Prostate gland (tissue), 2 donors: ENCODE measurements around the gene ENPP5.

Source experiments
- POLR2A ChIP-seq: fragments of 450-650 bp; IDR thresholded peaks from one replicate; pipeline ENCODE4 v1.6.1; 2016; ENCODE audit warnings: antibody characterized with exemption, mild to moderate bottlenecking
- TF ChIP-seq, protein P1 (sequence below), 4 experiments: fragments of 200-600 bp in 2 of 4; fragments of 450-650 bp in 2 of 4; sonication (generic) in 2 of 4; IDR thresholded peaks; 1 replicate in 3 of 4; 2 replicates in 1 of 4; pipeline ENCODE4 v1.5.1; 2016 to 2019; ENCODE audit warnings: antibody characterized with exemption in 4 of 4, mild to moderate bottlenecking in 2 of 4, moderate library complexity in 2 of 4

DNA sequence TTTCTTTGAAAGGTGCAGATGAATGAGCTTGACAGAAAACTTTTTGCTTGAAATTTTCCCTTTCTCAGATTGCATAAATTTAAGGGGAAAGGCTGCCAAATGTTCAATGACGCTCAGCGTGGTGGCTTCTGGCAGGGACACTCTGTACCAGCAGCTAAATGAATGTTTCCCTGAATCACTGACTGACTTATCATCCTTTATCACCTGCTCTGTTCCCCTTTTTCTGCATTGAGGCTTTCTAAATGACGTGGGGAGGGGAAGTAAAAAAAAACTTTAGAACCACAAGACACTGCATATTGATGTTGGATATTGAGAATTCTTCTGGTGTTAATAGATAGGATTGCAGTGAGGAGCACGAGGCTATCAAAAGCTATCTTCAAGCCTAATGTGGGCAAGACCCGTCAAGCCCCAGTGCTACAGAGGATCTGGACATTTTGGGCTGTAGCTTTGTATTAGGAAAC is 46.9 kb upstream of the ENPP5 start:
- TF ChIP-seq, protein P1, sequence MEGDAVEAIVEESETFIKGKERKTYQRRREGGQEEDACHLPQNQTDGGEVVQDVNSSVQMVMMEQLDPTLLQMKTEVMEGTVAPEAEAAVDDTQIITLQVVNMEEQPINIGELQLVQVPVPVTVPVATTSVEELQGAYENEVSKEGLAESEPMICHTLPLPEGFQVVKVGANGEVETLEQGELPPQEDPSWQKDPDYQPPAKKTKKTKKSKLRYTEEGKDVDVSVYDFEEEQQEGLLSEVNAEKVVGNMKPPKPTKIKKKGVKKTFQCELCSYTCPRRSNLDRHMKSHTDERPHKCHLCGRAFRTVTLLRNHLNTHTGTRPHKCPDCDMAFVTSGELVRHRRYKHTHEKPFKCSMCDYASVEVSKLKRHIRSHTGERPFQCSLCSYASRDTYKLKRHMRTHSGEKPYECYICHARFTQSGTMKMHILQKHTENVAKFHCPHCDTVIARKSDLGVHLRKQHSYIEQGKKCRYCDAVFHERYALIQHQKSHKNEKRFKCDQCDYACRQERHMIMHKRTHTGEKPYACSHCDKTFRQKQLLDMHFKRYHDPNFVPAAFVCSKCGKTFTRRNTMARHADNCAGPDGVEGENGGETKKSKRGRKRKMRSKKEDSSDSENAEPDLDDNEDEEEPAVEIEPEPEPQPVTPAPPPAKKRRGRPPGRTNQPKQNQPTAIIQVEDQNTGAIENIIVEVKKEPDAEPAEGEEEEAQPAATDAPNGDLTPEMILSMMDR (IDR thresholded peaks at IDR 0.05): no peak
- TF ChIP-seq POLR2A: no peak
